VCaP (cell line): Measurements from ENCODE around the gene HSD11B2.

ENCODE experiments used
- H3K27ac ChIP-seq: fragments of 450-650 bp; 2 replicates; pipeline ENCODE4 v1.5.1; 2017
- TF ChIP-seq, protein P1 (sequence below): fragments of 450-650 bp; conservative IDR thresholded peaks from 2 replicates; pipeline ENCODE4 v1.5.1; 2017; ENCODE audit warnings: mild to moderate bottlenecking, moderate library complexity

HSD11B2 gene

DNA sequence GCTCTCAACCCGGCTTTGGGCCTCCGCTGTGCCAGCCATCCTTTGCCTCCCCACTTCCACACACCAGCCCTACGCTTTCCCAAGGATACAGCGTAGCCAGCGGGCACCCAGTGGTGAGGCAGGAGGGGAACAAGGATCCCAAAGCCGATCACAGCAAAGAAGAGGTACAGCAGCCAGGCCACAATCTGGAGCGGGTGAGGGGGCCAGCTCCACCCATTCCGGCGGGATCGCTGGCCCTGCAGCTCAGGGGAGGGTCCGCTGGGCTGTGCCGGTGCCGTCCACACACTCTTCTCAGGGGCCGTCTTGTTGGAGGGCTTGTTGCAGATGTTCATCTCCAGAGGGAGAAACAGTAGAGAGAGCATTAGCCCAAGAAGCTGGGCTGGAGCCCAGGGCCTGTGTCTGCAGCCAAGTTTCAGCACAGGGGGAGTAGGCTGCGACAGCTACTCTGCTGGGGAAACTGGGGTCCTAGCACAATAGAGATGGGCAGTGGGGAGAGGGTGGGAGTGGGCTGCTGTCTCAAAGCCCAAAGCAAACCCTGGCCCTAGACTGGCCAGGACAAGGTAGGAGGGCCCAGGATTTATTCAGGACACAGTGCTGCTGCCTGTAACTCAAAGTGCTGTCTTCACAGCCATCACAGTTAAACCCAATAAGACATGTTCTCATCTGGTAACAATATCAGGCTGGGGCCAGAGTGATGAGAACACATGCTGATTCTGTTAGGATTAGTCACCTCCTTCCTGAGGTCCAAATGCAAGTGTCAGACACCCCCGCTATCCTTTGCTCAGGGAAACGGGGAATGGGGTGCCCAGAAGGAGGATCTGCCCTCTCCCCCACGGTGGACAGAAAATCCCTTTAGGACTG, 24.6 kb upstream of the HSD11B2 start:
- TF ChIP-seq, protein P1, sequence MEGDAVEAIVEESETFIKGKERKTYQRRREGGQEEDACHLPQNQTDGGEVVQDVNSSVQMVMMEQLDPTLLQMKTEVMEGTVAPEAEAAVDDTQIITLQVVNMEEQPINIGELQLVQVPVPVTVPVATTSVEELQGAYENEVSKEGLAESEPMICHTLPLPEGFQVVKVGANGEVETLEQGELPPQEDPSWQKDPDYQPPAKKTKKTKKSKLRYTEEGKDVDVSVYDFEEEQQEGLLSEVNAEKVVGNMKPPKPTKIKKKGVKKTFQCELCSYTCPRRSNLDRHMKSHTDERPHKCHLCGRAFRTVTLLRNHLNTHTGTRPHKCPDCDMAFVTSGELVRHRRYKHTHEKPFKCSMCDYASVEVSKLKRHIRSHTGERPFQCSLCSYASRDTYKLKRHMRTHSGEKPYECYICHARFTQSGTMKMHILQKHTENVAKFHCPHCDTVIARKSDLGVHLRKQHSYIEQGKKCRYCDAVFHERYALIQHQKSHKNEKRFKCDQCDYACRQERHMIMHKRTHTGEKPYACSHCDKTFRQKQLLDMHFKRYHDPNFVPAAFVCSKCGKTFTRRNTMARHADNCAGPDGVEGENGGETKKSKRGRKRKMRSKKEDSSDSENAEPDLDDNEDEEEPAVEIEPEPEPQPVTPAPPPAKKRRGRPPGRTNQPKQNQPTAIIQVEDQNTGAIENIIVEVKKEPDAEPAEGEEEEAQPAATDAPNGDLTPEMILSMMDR = no peak
- H3K27ac ChIP-seq = no peak overlapping the region

DNA sequence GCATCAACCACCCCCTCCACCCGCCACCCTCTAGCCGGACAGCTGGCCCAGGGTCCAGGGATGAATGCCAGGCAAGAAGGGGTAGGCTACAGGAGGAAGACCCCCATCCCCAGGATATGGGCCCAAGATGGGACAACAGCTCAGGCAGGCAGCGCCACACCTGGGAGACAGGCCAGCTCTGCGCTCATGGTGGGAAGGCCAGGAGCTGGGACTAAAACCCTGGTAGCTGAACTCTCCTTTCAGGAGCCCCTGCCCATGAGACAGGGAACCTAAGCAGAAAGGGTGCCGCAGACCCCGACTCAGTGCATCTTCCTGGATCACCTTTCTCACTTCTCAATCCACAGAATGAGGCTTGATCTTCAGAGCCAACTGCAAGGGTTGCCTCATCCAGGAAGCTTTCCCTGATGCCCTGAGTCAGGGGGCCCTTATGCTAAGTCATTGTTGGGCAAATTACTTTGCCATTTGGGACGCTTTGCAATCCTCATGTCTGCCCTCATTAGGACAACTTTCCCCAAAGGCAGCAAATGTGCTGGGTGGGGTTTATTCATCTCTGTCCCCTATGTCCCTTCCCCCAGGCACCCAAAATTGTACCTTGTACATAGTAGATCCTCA, 23.6 kb upstream of the HSD11B2 start:
- TF ChIP-seq, protein P1 = no peak
- no peak overlapping the region for H3K27ac ChIP-seq

DNA sequence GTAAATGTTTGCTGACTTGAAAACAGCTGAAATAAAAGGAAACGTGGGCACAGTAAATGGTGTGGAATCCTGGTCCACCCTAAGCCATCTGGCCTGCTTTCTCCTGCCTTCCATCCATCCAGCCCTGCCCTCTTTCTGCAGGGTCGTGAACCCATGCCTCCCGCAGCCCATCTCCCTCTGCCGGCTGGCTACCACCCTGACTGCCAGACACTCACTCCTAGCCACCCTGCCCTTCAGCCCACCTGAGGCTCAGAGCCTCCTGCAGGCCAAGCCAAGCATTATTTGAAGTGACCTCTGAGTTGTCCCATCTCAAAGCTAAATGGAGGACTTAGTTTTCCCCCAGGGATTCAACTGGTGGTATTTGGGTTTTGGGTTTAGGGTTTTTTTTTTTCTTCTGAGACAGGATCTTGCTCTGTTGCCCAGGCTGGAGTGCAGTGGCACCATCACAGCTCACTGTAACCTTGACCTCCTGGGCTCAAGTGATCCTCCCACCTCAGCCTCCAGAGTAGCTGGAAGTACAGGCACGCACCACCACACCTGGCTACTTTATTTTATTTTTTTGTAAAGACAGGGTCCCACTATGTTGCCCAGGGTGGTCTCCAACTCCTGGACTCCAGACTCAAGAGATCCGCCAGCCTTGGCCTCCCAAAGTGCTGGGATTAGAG, 23.0 kb upstream of the HSD11B2 start:
- TF ChIP-seq, protein P1 = no peak

DNA sequence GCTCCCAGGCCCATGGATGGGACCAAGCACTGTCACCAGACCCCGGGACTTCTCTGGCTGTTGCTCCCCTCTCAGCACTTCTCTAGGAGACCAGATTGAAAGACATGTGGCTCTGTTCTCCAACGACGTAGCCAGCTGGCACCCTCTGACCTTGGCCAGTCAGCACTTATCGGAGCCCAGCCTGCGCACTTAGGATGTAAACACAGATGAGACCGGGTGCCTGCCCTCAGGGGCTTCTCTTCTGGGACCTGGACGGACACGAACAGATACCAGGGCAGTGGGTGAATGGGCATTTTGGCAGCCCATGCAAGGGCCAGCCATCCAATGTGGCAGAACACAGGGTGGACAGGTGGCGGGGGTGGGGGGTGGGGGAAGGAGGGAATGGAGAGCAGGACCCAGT, 21.3 kb upstream of the HSD11B2 start:
- H3K27ac ChIP-seq = no peak overlapping the region
- TF ChIP-seq, protein P1 = no peak

More for the DNA sequence above, 23.0 kb upstream of the HSD11B2 start:
- no peak overlapping the region for H3K27ac ChIP-seq

DNA sequence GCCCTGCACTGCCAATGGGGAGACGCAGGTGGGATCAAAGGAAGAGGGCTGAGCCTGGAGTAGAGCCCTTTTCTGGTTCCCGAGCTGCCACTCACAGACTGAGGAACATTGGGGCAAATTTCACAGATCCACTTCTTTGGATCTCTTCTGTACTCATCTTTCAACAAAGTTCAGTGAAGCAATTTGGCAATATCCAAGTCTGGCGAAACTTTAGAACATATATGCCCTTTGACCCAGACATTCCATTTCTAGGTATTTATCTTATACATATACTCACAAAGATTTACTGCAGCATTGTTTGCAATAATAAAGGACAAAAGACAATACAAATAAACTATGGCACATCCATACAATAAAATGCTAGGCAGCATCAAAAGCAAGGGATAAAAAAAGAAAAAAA, 19.6 kb upstream of the HSD11B2 start:
- H3K27ac ChIP-seq = no peak overlapping the region

DNA sequence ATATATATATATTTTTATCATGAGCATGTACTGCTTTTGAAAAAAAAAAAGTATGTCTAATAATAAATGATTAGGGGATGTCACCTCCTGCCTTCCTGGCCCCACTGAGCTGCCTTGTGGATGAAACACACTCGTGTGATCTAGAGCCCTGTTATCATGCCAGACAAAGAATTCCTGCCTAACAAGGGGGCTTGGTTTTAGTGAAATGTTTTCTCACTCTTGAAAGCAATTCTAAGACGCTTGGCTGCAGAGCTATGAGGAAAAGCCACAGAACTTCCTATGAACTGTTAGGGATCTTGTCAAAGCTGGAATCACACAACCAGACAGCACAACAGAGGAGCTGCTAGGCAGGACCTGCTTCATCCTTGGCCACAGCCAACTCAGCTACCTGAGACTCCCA, 18.6 kb upstream of the HSD11B2 start:
- TF ChIP-seq, protein P1 = no peak

More for the DNA sequence above, 19.6 kb upstream of the HSD11B2 start:
- TF ChIP-seq, protein P1 = no peak

More for the DNA sequence above, 18.6 kb upstream of the HSD11B2 start:
- H3K27ac ChIP-seq = no peak overlapping the region
